ENCODE results near the gene GRPEL2.

Gene GRPEL2

DNA sequence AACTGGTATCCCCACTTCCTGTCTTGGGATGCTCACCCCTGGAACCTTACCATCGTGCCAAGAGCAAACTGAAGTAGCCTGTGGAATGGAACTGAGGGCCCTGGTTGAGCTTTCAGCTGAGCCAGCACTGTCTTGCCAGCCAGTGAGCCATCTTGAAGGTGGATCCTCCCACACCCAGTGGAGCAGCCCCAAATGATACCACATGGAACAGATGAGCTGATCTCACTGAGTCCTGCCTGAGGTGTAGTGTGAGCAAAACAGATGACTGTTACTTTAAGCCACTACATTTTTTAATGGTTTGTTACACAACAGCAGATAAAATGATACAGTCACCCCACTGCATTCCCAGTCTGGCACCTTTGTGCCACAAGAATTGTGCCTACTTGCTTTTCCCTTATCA is 10.4 kb downstream of the GRPEL2 start:
- DNase-seq (ENCODE audit: low read depth) = no peak
- TF ChIP-seq, protein P1, sequence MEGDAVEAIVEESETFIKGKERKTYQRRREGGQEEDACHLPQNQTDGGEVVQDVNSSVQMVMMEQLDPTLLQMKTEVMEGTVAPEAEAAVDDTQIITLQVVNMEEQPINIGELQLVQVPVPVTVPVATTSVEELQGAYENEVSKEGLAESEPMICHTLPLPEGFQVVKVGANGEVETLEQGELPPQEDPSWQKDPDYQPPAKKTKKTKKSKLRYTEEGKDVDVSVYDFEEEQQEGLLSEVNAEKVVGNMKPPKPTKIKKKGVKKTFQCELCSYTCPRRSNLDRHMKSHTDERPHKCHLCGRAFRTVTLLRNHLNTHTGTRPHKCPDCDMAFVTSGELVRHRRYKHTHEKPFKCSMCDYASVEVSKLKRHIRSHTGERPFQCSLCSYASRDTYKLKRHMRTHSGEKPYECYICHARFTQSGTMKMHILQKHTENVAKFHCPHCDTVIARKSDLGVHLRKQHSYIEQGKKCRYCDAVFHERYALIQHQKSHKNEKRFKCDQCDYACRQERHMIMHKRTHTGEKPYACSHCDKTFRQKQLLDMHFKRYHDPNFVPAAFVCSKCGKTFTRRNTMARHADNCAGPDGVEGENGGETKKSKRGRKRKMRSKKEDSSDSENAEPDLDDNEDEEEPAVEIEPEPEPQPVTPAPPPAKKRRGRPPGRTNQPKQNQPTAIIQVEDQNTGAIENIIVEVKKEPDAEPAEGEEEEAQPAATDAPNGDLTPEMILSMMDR (IDR thresholded peaks at IDR 0.05; ENCODE audit: low read length, missing control alignments) = no peak
- H3K4me3 ChIP-seq (replicated peaks; ENCODE audit: low read depth, low read length) = no peak overlapping the region

DNA sequence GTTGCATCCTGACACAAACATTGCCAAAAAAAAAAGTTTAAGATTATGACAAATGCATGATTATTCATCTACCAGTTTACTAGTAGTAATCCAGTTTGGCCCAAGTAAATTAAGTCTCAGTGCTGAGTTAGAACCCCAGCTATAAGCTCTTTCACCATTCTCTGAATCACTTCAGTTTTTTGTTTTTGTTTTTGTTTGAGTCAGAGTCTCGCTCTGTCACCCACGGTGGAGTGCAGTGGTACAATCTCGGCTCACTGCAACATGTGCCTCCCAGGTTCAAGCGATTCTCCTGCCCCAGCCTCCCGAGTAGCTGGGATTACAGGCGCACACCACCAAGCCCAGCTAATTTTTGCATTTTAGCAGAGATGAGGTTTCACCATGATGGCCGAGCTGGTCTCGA is 11.1 kb downstream of the GRPEL2 start:
- no peak for DNase-seq (ENCODE audit: low read depth)
- H3K4me3 ChIP-seq (replicated peaks; ENCODE audit: low read depth, low read length) = no peak overlapping the region

DNA sequence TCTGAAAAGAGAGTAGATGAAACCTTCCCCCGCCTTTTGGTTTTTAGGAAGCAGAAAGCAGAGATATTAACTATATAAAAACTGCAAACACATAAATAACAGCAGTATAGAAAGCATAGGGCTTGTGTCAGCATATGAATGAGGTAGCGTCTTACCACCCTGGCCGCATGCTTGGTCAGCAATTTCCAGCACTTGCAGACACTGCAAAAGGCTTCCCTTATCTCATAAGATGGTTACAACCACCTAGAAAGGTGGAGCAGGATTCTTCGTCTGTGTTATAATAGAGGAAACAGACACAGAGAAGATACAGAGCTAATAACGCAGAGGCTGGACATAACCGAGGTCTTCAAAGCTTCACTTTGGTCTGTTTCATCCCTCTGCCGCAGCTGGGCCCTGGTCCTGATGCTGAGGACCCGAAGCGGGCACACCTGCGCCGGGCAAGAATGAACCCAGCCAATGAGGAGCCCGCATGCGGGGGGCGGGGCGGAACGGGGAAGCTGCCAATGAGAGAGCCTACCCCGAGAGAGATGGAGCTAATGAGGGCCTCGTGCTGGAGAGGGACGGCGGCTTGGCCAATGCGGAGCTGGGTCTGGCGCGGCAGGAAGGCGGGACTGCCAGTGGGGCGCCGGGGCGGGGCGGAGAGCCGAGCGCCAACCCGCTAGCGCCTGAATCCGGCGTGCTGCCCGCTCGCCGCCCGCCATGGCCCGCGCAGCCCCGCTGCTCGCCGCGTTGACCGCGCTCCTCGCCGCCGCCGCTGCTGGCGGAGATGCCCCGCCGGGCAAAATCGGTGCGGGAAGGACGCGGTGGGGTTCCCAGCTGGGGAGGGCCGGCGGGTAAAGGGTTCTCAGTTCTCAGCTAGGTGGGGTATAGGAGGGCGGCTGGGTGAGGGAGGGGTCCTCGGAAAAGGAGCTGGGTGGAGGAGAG is 12.3 kb downstream of the GRPEL2 start, which contains the start of gene PCYOX1L:
Gene PCYOX1L (plus strand): TSS at position 677 of the 924 bp plus-strand sequence. CDS start 23 bp downstream, at position 700.
- DNase-seq (ENCODE audit: low read depth) = peak; percentile 95
- peak within 1 kb of the TSS; percentile 75 for H3K4me3 ChIP-seq (replicated peaks; ENCODE audit: low read depth, low read length)

More for the DNA sequence above, 11.1 kb downstream of the GRPEL2 start:
- TF ChIP-seq, protein P1 (IDR thresholded peaks at IDR 0.05; ENCODE audit: low read length, missing control alignments) = no peak

DNA sequence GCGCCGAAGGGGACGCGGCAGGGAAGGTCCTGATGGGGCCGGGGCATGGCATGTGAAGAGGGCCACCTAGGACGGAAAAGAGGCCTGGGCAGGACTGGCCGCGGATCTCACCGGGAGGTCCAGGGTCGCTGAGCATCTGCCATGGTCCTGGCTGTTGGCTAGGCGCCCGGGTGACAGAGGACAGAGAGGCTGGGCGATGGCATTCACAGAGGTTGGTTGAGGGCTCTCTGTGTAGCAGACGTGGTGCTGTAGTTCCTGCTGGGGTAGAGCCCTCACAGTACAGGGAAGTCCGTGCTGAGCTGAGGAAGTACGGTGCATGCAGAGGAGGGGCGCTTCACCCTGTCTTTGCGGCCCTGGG is 13.0 kb downstream of the GRPEL2 start:
- TF ChIP-seq, protein P1 (IDR thresholded peaks at IDR 0.05; ENCODE audit: low read length, missing control alignments) = no peak
- no peak for DNase-seq (ENCODE audit: low read depth)
- peak overlapping the region; percentile 75 for H3K4me3 ChIP-seq (replicated peaks; ENCODE audit: low read depth, low read length)

More for the DNA sequence above, 12.3 kb downstream of the GRPEL2 start, which contains the start of gene PCYOX1L:
- TF ChIP-seq, protein P1 (IDR thresholded peaks at IDR 0.05; ENCODE audit: low read length, missing control alignments) = no peak

DNA sequence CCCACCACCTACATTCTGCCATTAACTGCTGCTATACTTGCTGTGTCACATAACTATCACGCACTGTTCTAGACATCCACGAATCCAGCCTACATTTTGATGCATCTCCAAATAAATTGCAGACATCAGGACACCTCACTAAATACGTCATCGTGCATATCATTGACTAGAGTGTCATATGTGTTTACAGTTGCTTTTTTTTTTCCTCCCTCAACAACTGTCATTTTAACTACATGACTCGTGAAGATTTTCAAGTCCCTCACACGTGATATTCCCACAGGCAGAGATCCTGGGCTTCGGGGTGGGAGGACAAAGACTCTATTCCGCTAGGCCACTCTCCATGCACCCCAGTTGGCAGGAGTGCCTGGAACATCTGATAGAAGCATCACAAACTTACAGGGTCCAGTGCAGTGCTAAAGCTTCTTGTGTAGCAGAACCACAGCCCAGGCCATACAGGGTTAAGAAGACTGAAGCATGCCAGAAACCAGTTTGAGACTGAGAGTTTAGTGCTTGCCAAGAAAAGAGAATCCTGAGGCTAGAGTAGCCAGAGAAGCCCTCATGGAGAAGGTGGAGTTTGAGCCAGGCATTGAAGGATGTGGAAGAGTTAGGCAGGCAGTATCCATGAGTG is 13.7 kb downstream of the GRPEL2 start:
- TF ChIP-seq, protein P1 (IDR thresholded peaks at IDR 0.05; ENCODE audit: low read length, missing control alignments) = no peak
- DNase-seq (ENCODE audit: low read depth) = no peak
- peak overlapping the region; percentile 75 for H3K4me3 ChIP-seq (replicated peaks; ENCODE audit: low read depth, low read length)

DNA sequence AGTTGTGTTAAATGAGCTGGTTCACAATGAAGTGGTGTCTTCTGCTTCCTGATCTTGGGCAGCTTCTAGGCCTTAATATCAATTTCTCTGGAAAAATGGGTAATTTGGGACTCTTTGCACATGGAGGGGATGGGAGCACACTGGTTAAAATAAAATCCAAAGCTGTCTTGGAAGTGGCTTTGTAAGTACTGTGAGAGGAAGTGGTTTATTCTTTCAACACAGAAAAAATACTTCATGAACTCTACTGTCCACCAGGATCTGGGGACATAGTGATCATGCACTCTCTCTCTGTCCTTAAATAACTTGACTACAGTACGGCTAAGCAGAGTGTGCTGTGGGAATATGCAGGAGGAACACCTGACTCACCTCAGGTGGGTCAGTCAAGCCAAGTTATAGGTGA is 15.0 kb downstream of the GRPEL2 start:
- TF ChIP-seq, protein P1 (IDR thresholded peaks at IDR 0.05; ENCODE audit: low read length, missing control alignments) = no peak
- no peak overlapping the region for H3K4me3 ChIP-seq (replicated peaks; ENCODE audit: low read depth, low read length)

More for the DNA sequence above, 15.0 kb downstream of the GRPEL2 start:
- DNase-seq (ENCODE audit: low read depth) = no peak
